ENCODE data around the gene PRDX5.
A peak's percentile ranks its signal among the peaks of the same experiment; 100 is the strongest.

Gene PRDX5

GRCh38 chr11:64347193-64347867, 29.4 kb downstream of the PRDX5 start:
- no peak for DNase-seq (ENCODE audit: low read depth in 2 of 2)

GRCh38 chr11:64348383-64349024, 30.6 kb downstream of the PRDX5 start:
- no peak for DNase-seq (ENCODE audit: low read depth in 2 of 2)

GRCh38 chr11:64349025-64349387, 31.1 kb downstream of the PRDX5 start:
- DNase-seq (ENCODE audit: low read depth in 2 of 2): no peak

DNA sequence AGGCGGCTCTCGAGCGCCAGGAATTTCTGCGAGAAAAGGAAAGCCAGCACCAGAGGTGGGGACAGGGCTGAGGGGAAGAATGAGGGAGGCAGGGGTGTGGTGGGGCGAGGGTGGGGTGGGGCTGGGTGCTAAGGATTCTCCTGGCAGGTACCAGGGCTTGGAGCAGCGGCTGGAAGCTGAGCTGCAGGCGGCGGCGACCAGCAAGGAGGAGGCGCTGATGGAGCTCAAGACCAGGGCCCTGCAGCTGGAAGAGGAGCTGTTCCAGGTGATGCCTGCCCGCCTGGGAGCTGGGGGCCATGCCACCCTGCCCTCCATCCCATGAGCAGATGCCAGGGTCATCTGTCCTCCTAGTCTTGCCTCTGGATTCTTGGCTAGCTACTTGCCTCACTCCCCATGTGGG, 31.5 kb downstream of the PRDX5 start:
- no peak for DNase-seq (ENCODE audit: low read depth in 2 of 2)

- no peak for DNase-seq (ENCODE audit: low read depth in 2 of 2)
Measured at GRCh38 chr11:64351136-64351631, 33.3 kb downstream of the PRDX5 start.

DNA sequence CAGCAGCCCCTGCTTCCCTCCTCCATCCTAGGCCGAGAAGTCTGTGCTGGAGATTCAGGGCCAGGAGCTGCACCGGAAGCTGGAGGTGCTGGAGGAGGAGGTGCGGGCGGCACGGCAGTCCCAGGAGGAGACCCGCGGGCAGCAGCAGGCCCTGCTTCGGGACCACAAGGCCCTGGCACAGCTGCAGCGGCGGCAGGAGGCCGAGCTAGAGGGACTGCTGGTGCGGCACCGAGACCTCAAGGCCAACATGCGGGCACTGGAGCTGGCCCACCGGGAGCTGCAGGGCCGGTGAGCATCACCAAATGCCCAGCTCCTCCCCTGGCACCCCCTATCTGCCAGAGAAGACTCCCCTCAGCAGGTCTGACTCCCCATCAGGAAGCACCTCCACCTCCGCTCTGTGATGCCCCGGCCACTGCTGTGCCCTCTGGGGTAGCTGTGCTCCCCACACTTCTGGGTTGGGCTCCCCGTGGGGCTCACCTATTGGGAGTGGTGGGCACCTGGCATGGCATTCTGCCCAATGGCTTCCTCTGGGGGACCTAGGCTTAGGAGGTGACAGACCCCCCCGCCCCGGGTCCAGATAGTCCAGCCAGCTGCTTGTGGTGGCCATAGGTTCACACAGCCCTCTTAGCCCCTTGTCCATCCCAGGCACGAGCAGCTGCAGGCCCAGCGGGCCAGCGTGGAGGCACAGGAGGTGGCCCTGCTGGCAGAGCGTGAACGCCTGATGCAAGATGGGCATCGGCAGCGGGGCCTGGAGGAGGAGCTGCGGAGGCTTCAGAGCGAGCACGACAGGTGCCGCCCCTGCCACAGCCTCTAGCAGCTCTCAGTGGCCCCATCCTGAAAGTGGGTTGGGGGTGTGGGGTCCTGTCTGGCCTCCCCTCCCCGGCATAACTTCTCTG, 34.4 kb downstream of the PRDX5 start:
- DNase-seq (ENCODE audit: low read depth in 2 of 2): no peak

DNA sequence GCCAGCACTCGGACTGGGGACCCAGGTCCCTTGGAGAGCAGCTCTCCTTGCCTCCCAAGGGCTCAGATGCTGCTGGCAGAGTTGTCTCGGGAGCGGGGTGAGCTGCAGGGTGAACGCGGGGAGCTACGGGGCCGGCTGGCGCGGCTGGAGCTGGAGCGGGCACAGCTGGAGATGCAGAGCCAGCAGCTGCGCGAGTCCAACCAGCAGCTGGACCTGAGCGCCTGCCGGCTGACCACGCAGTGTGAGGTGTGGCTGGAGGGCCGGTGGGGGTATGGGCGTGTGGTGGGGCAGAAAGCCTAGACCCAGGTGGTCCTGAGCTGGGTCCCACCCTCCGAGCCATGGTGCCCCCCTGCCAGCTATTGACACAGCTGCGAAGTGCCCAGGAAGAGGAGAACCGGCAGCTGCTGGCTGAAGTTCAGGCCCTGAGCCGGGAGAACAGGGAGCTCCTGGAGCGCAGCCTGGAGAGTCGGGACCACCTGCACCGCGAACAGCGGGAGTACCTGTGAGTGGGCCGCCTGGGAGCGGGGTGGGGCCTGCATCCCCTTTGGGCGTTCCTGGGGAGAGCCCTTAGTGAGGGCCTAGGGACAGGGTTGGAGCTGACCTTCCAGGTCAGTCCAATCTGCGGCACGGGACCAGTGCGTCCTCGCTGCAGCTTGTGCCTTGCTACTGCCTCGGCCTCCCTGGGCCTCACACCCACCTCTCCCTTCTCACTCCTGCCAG, 35.2 kb downstream of the PRDX5 start:
- no peak for DNase-seq (ENCODE audit: low read depth in 2 of 2)

- no peak for DNase-seq (ENCODE audit: low read depth in 2 of 2)
Measured at GRCh38 chr11:64353715-64354506, 36.0 kb downstream of the PRDX5 start.

DNA sequence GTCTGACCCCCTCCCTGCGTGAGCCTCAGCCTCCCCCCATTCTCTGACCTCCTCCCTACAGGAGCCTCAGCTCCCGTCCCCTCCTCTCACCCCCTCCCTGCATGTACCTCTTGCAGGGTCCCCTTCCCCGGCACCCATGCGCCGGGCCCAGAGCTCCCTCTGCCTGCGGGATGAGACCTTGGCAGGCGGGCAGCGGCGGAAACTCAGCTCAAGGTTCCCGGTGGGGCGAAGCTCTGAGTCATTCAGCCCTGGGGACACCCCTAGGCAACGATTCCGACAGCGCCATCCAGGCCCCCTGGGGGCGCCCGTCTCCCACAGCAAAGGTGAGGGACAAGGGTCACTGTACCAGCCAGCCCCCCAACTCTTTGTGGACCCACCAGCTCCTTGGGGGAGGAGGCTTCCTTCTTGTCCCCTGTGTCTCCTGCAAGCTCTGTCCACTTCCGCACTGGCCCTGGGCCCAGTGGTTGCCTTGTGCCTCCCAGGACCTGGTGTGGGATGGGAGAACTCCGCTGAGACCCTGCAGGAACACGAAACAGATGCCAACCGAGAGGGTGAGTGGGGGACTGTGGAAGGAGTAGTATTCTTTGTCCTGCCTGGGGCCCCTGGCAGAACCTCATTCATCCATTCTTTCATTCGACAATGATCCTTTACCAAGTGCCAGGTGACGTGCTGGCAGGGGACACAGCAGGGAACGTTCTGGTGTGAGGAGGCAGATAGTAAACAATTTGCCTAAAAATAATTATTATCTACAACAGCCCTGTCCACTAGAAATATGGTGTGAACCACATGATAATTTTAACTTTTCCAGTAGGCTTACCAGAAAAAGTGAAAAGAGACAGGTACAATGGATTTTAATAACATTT, 37.4 kb downstream of the PRDX5 start:
- no peak for DNase-seq (ENCODE audit: low read depth in 2 of 2)

GRCh38 chr11:64356498-64357411, 38.8 kb downstream of the PRDX5 start:
- DNase-seq (ENCODE audit: low read depth in 2 of 2): peak in 1 of 2 experiments; percentile 30

DNA sequence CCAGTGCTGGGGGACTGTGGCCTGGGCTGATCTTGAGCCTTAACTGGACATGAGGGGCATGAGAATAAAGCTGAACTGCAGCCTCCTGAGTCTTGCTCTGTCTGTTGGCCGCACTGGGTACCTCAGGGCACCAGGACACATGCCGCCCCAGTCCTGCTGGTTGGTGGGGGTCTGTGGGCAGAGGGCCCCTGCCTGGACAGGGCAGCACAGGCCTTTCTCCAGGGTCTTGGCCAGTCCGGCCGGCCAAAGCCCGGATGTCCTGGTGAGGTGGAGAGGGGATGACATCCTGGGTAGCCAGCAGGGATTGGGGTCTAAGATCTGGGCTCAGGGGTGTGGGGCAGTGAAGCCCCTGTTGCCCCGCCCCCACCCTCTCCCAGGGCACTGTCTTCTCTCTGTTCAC, 39.5 kb downstream of the PRDX5 start:
- DNase-seq (ENCODE audit: low read depth in 2 of 2): no peak

DNA sequence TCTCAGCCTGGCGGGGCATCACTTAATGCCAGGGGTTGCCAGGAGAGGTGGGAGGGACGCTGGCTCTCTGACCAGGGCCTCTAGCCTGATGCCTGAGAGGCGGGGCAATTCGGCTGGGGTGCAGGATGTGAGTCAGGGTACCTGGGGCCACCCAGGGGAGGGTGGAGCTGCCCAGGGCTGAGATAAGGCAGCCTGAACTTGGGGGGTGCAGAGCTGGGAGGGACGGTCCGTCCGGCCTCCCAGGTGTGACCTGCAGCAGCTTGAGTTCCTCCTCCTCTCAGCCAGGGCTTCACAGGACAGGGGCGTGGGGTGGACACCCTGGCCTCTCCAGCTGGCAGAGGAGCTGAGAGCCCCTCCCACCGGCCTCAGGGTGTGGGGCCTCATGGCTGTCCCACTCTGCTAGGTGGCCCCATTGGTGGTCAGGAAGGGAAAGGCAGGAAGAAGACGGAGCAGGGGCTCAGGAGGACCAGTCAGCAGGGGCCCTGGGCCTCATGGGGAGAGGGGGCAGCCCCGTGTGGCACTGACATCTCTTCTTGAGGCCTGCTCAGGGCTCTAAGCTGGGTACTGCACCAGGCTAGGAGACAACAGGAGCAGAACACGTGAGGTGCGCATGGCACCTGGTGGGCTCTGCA, 40.1 kb downstream of the PRDX5 start:
- DNase-seq (ENCODE audit: low read depth in 2 of 2): peak in 1 of 2 experiments; percentile 48

DNA sequence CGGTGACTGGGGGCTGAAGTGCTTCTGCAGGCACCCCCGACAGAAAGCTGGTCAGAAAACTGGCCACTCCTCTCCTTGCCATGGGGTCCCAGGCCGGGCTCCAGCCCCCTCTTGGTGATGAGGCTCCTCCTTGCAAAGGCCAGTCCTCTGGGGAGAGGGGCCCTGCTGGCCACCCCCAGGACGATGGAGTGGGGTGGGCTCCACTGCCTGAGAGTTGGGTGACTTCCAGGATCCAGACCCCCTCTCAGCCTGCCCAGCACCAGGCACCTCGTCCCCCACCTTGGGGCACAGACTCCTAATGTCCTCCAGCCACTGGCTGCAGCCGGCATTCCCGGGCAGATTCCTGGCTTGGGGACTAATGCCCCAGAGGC, 40.6 kb downstream of the PRDX5 start:
- DNase-seq (ENCODE audit: low read depth in 2 of 2): no peak

DNA sequence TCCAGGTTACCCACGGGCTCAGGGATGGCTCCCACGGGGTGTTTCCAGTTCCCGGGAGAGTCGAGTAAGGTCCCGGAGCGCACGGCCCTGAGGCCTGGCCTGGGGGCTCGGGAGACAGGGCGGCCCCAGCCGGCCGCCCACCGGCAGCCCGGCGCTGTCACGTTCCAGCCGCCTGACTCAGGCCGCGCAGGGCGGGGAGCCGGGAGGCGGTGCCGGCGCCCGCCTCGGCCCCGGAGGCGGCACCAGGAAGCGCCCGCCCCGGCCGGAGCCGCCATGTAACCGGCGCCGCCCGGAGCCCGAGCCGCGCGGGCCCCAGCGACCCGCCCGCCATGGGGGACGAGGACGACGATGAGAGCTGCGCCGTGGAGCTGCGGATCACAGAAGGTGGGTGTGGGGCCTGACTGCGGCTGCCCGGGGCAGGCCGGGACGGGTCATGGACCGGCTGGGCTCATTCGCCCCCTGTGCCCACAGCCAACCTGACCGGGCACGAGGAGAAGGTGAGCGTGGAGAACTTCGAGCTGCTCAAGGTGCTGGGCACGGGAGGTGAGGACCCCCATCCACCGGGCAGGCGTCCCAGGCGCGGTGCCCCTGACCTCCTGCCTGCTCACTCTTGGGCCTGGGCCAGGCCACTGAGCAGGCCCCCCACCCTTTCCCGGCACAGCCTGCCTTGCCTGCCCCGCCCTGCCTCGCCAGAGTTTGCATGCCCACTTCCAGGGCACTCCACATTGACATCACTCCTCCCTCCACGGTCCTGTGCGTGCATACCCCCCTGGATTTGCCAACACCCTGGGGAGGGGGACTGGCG, 41.2 kb downstream of the PRDX5 start, which contains the start of gene RPS6KA4:
Gene RPS6KA4, plus strand, starts transcription at position 256 of the 805 bp plus-strand sequence. Its CDS starts 74 bp downstream, at position 330.
- peak in 1 of 2 experiments; percentile 52 for DNase-seq (ENCODE audit: low read depth in 2 of 2)

- DNase-seq (ENCODE audit: low read depth in 2 of 2): peak in 1 of 2 experiments; percentile 15
Measured at GRCh38 chr11:64359712-64360445, 42.0 kb downstream of the PRDX5 start.

DNA sequence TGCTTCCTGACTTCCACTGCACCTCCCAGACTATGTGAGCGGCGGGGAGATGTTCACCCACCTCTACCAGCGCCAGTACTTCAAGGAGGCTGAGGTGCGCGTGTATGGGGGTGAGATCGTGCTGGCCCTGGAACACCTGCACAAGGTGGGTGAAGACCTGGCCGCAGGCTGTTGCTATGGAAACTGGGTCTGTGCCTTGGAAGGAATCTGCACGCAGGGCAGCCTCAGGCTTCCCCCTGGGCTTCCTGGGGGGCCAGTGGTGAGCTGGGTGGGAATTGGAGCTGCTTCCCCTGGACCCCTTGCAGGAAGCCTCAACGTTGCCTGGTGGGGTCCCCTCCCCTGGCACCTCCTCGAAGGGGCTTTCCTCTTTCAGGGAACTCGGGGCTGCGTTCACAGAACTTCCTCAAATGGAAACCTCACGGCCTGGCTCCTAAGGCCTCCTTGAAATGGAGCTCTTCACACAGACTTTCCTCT, 42.6 kb downstream of the PRDX5 start:
- no peak for DNase-seq (ENCODE audit: low read depth in 2 of 2)

GRCh38 chr11:64361659-64362058, 43.7 kb downstream of the PRDX5 start:
- DNase-seq (ENCODE audit: low read depth in 2 of 2): no peak

Measured in stimulated activated CD4-positive, alpha-beta T cell treated with anti-CD3 and anti-CD28 coated beads, Interleukin-12 subunit alpha, Interleukin-12 subunit beta, amount 100 ng/mL, for 24 hours (primary cell).